OCI-LY3 (cell line): ENCODE results near the gene PPM1A.

Experiments used
- H2AFZ ChIP-seq: fragments of 200-600, 300-600 bp; shearing (Covaris generic); 2 replicates; pipeline ENCODE4 v1.6.0; 2014; ENCODE audit warnings: antibody characterized with exemption, low read depth, low read length
- H3K27ac ChIP-seq: fragments of 200-600, 300-600 bp; sonication (generic); 2 replicates; pipeline ENCODE4 v1.5.1; 2014; ENCODE audit warnings: mild to moderate bottlenecking, low read length, moderate library complexity, mixed read lengths
- H3K27me3 ChIP-seq: fragments of 200-600, 300-600 bp; sonication (generic); 2 replicates; pipeline ENCODE4 v1.6.1; 2014; ENCODE audit warnings: low read depth, low read length, mixed read lengths
- H3K36me3 ChIP-seq: fragments of 200-600, 300-600 bp; sonication (generic); replicated peaks from 2 replicates; pipeline ENCODE3; 2014; ENCODE audit warnings: low read depth, low read length, mixed read lengths
- H3K4me1 ChIP-seq: fragments of 300-600, 200-600 bp; sonication (generic); 2 replicates; pipeline ENCODE4 v1.6.1; 2014; ENCODE audit warnings: low read length, mixed read lengths
- H3K4me2 ChIP-seq: fragments of 200-600, 300-600 bp; sonication (generic); 2 replicates; pipeline ENCODE4 v1.6.1; 2014; ENCODE audit warnings: low read length, mixed read lengths
- H3K4me3 ChIP-seq: fragments of 300-600, 200-600 bp; sonication (generic); 2 replicates; pipeline ENCODE4 v1.5.1; 2014; ENCODE audit warnings: antibody characterized with exemption, mild to moderate bottlenecking, low read length, moderate library complexity
- H3K79me2 ChIP-seq: fragments of 300-600, 200-600 bp; shearing (Covaris generic); 2 replicates; pipeline ENCODE4 v1.6.1; 2014; ENCODE audit warnings: mild to moderate bottlenecking, low read length, mixed read lengths
- H3K9ac ChIP-seq: fragments of 300-600, 200-600 bp; shearing (Covaris generic); 2 replicates; pipeline ENCODE4 v1.6.0; 2014; ENCODE audit warnings: mild to moderate bottlenecking, low read length, moderate library complexity
- H3K9me3 ChIP-seq: fragments of 200-600, 300-600 bp; shearing (Covaris generic); 2 replicates; pipeline ENCODE4 v1.6.1; 2014; ENCODE audit warnings: low read length, mixed read lengths; ENCODE audit not compliant: insufficient read depth
- H4K20me1 ChIP-seq: fragments of 200-600, 300-600 bp; sonication (generic); 2 replicates; pipeline ENCODE4 v1.6.1; 2016; ENCODE audit warnings: low read length, mixed read lengths; ENCODE audit not compliant: insufficient read depth
- CTCF ChIP-seq: fragments of 200-600, 300-600 bp; sonication (generic); IDR thresholded peaks from 2 replicates; pipeline ENCODE4 v1.5.1; 2014; ENCODE audit warnings: antibody characterized with exemption, low read length, low read depth
- EZH2phosphoT487 ChIP-seq: fragments of 200-600 bp; shearing (Covaris generic); IDR thresholded peaks from 2 replicates; pipeline ENCODE4 v1.6.1; 2018; ENCODE audit warnings: antibody characterized with exemption, mixed run types, low read depth

The PPM1A gene

DNA sequence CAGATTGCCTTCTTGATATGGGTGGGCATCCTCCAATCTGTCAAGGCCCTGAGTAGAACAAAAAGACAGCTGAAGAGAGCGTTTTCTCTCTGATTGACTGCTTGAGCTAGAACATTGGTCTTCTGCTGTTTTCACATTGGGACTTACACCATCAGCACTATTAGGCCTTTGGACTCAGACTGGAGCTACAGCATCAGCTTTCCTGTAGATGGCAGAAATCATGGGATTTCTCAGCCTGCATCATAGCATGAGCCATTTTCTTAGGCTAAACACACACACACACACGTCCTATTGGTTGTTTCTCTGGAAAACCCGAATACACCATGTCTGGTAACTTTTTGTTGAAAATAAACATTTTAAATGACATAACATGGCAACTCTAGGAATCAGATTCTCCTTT is 15.8 kb upstream of the PPM1A start:
- TF ChIP-seq CTCF (no peak), EZH2phosphoT487 (no peak)
- no peak overlapping the region for H2AFZ ChIP-seq
- no peak overlapping the region for H3K4me3 ChIP-seq
- no peaks in the 10 kb centered on the region for H3K4me1 ChIP-seq
- no peaks in the 10 kb centered on the region for H3K27me3 ChIP-seq
- H3K36me3 ChIP-seq, result peaks cover 3% of the 10 kb centered on the region
- no peaks in the 10 kb centered on the region for H4K20me1 ChIP-seq
- no peaks in the 10 kb centered on the region for H3K79me2 ChIP-seq
- no peak overlapping the region for H3K27ac ChIP-seq
- H3K4me2 ChIP-seq, result no peak overlapping the region
- peaks cover 15% of the 10 kb centered on the region for H3K9me3 ChIP-seq
- no peak overlapping the region for H3K9ac ChIP-seq

DNA sequence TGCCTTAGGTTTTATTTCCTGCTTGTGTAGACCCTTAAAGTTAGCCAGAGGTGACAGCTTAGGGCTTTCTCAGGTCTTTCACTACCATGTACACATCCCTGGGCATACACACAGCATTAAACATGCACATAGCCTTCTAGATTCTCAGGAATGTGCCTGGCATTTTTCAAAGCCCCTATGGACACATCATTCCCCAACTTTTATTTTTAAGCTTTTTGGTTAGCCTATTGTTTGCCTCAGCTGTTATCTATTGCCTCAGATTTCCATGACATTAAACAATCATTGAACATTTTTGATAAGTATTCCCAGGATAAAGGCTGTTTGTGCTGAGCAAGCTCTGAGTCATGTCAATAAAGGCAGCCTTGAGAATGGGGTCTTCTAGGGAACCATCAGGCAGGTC is 15.1 kb upstream of the PPM1A start:
- no peak overlapping the region for H3K4me2 ChIP-seq
- H3K27ac ChIP-seq, result no peak overlapping the region
- H3K9ac ChIP-seq, result no peak overlapping the region
- no peaks in the 10 kb centered on the region for H4K20me1 ChIP-seq
- no peaks in the 10 kb centered on the region for H3K4me1 ChIP-seq
- H3K79me2 ChIP-seq, result no peaks in the 10 kb centered on the region
- no peak for TF ChIP-seq CTCF
- peaks cover 3% of the 10 kb centered on the region for H3K36me3 ChIP-seq
- no peaks in the 10 kb centered on the region for H3K27me3 ChIP-seq
- H2AFZ ChIP-seq, result no peak overlapping the region
- H3K9me3 ChIP-seq, result peaks cover 15% of the 10 kb centered on the region
- H3K4me3 ChIP-seq, result no peak overlapping the region

- Histone ChIP-seq H3K9ac (no peak overlapping the region), H3K4me2 (no peak overlapping the region), H3K4me3 (no peak overlapping the region), H3K27me3 (no peaks in the 10 kb centered on the region), H3K4me1 (no peaks in the 10 kb centered on the region), H3K9me3 (peaks cover 15% of the 10 kb centered on the region), H4K20me1 (no peaks in the 10 kb centered on the region), H3K27ac (no peak overlapping the region), H3K79me2 (no peaks in the 10 kb centered on the region), H3K36me3 (peaks cover 3% of the 10 kb centered on the region), H2AFZ (no peak overlapping the region)
- TF ChIP-seq CTCF, result no peak
- no peak for TF ChIP-seq EZH2phosphoT487
Observed at GRCh38 chr14:60235440-60235839, 13.6 kb upstream of the PPM1A start.

DNA sequence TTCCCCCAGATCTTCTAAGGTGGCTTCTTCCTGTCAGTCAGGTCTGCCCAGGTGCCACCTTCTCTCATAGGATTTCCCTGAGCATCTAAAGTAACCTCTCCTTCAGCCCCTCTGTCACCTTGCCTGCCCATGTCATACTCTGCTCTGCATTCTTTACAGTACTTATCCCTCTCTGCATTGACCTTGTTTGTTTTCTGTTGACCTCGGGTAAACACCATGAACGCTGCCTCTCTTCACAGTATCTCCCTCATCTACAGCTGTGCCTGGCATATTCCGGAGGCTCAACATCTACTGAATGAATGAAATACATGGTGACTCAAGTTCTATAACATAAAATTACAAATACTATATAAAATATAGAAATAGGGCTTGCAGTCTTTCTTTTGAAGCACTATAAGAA is 10.1 kb upstream of the PPM1A start:
- no peaks in the 10 kb centered on the region for H4K20me1 ChIP-seq
- H3K79me2 ChIP-seq, result no peaks in the 10 kb centered on the region
- no peak for TF ChIP-seq EZH2phosphoT487
- no peak for TF ChIP-seq CTCF

More for the DNA sequence above, 10.1 kb upstream of the PPM1A start:
- H3K4me1 ChIP-seq, result peaks cover 11% of the 10 kb centered on the region
- no peaks in the 10 kb centered on the region for H3K36me3 ChIP-seq
- H3K4me2 ChIP-seq, result no peak overlapping the region
- H3K9ac ChIP-seq, result no peak overlapping the region
- no peak overlapping the region for H2AFZ ChIP-seq
- no peak overlapping the region for H3K4me3 ChIP-seq
- H3K27ac ChIP-seq, result no peak overlapping the region
- no peaks in the 10 kb centered on the region for H3K27me3 ChIP-seq
- H3K9me3 ChIP-seq, result no peaks in the 10 kb centered on the region
